ENCODE results near the gene SLC25A33.

DNA sequence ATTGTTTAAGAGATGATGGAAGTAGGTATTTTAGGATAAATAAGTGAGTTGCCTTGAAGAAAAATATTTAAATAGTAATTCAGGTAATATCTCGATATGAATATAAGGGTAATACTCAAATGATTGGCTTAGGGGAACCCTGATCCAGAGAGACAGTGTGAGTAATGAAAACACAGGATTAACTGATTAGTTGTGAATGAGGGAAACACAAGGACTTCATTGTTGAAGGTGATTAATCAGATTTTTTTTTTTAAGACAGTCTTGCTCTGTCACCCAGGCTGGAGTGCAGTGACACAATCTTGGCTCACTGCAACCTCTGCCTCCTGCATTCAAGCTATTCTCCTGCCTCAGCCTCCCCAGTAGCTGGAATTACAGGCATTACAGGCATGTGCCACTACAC lies 12.7 kb downstream of the SLC25A33 start:
- TF ChIP-seq POLR2A (IDR thresholded peaks at IDR 0.05; ENCODE audit: low read depth, low read length) (no peak), TAF1 (IDR thresholded peaks at IDR 0.05; ENCODE audit: low read depth, low read length) (no peak), POU2F2 (IDR thresholded peaks at IDR 0.05; ENCODE audit: low read depth, low read length) (no peak)

All from GM12891 (cell line).